Raji (cell line): ENCODE results near the gene CCDC27.

Experiments used
- POLR2A ChIP-seq: IDR thresholded peaks from 2 replicates; pipeline ENCODE4 v1.6.1; 2011; ENCODE audit warnings: low read depth, low read length, control low read depth; ENCODE audit not compliant: insufficient read depth

The CCDC27 gene

GRCh38 chr1:3730543-3731247 is 21.6 kb upstream of the CCDC27 start:
- TF ChIP-seq POLR2A: no peak

- TF ChIP-seq POLR2A: no peak
Measured at GRCh38 chr1:3731583-3732433, 20.4 kb upstream of the CCDC27 start.

GRCh38 chr1:3732434-3733093 is 19.7 kb upstream of the CCDC27 start:
- no peak for TF ChIP-seq POLR2A

GRCh38 chr1:3733094-3733882 is 19.0 kb upstream of the CCDC27 start:
- no peak for TF ChIP-seq POLR2A

GRCh38 chr1:3733883-3734589 is 18.2 kb upstream of the CCDC27 start:
- TF ChIP-seq POLR2A: no peak

GRCh38 chr1:3734602-3735001 is 17.6 kb upstream of the CCDC27 start:
- no peak for TF ChIP-seq POLR2A

- no peak for TF ChIP-seq POLR2A
Measured at GRCh38 chr1:3735027-3735681, 17.1 kb upstream of the CCDC27 start.

- TF ChIP-seq POLR2A: no peak
Measured at GRCh38 chr1:3735688-3736087, 16.6 kb upstream of the CCDC27 start.

- TF ChIP-seq POLR2A: no peak
Measured at GRCh38 chr1:3736131-3736561, 16.1 kb upstream of the CCDC27 start.

GRCh38 chr1:3736708-3737107 is 15.5 kb upstream of the CCDC27 start:
- no peak for TF ChIP-seq POLR2A

GRCh38 chr1:3738943-3739342 is 13.3 kb upstream of the CCDC27 start:
- TF ChIP-seq POLR2A: no peak

GRCh38 chr1:3740042-3740441 is 12.2 kb upstream of the CCDC27 start:
- TF ChIP-seq POLR2A: no peak

GRCh38 chr1:3740752-3741151 is 11.5 kb upstream of the CCDC27 start:
- TF ChIP-seq POLR2A: no peak
